Trophoblast cell (in vitro differentiated cells and primary cell): ENCODE results near the gene WDR76.
A peak's percentile ranks its signal among the peaks of the same experiment; 100 is the strongest.

Experiments
- DNase-seq, 2 donors: peaks; one replicate each; pipeline ENCODE4 v3.0.0-alpha.2; 2016
- H2AFZ ChIP-seq: 2 replicates; pipeline ENCODE4 v1.6.1; 2013; ENCODE audit warnings: low read length, moderate library complexity, mild to moderate bottlenecking; ENCODE audit not compliant: insufficient read depth, poor library complexity
- H2AK5ac ChIP-seq: 2 replicates; pipeline ENCODE4 v1.6.1; 2013; ENCODE audit warnings: mild to moderate bottlenecking, low read length
- H2BK120ac ChIP-seq: 2 replicates; pipeline ENCODE4 v1.6.1; 2013; ENCODE audit warnings: low read length, mild to moderate bottlenecking, moderate library complexity; ENCODE audit not compliant: insufficient read depth, poor library complexity
- H2BK12ac ChIP-seq: 2 replicates; pipeline ENCODE4 v1.6.1; 2013; ENCODE audit warnings: mild to moderate bottlenecking, low read length, moderate library complexity
- H2BK5ac ChIP-seq: 2 replicates; pipeline ENCODE4 v1.6.1; 2013; ENCODE audit warnings: low read length, low read depth, moderate library complexity, mild to moderate bottlenecking; ENCODE audit not compliant: poor library complexity
- H3K14ac ChIP-seq: 2 replicates; pipeline ENCODE4 v1.6.1; 2013; ENCODE audit warnings: mild to moderate bottlenecking, low read length
- H3K18ac ChIP-seq: 2 replicates; pipeline ENCODE4 v1.6.1; 2013; ENCODE audit warnings: mild to moderate bottlenecking, low read length
- H3K23ac ChIP-seq: 2 replicates; pipeline ENCODE4 v1.6.1; 2013; ENCODE audit warnings: low read length
- H3K27ac ChIP-seq: 2 replicates; pipeline ENCODE4 v1.5.1; 2013; ENCODE audit warnings: low read depth, mild to moderate bottlenecking, inconsistent platforms, low read length, moderate library complexity
- H3K27me3 ChIP-seq: 2 replicates; pipeline ENCODE4 v1.6.1; 2013; ENCODE audit warnings: inconsistent platforms, mild to moderate bottlenecking, low read length, moderate library complexity; ENCODE audit not compliant: insufficient read depth
- H3K36me3 ChIP-seq, 2 experiments: 1 replicate in 1 of 2; 2 replicates in 1 of 2; pipeline ENCODE4 v1.6.1; 2013; ENCODE audit warnings: low read length in 2 of 2, mild to moderate bottlenecking in 2 of 2, moderate library complexity in 1 of 2; ENCODE audit not compliant: insufficient read depth in 2 of 2, control insufficient read depth in 1 of 2
- H3K4ac ChIP-seq: 2 replicates; pipeline ENCODE4 v1.6.1; 2013; ENCODE audit warnings: low read depth, mild to moderate bottlenecking, low read length, moderate library complexity
- H3K4me1 ChIP-seq, 2 experiments: 1 replicate in 1 of 2; 2 replicates in 1 of 2; pipeline ENCODE4 v1.6.1; 2013; ENCODE audit warnings: low read length in 2 of 2, mild to moderate bottlenecking in 2 of 2, moderate library complexity in 1 of 2; ENCODE audit not compliant: insufficient read depth in 2 of 2, control insufficient read depth in 1 of 2
- H3K4me2 ChIP-seq: 2 replicates; pipeline ENCODE4 v1.6.1; 2013; ENCODE audit warnings: inconsistent platforms, mild to moderate bottlenecking, low read length, moderate library complexity
- H3K4me3 ChIP-seq: 2 replicates; pipeline ENCODE4 v1.5.1; 2013; ENCODE audit warnings: mild to moderate bottlenecking, low read depth, low read length, inconsistent platforms
- H3K79me1 ChIP-seq: one replicate; pipeline ENCODE4 v1.6.1; 2013; ENCODE audit warnings: low read length
- H3K79me2 ChIP-seq: 2 replicates; pipeline ENCODE4 v1.6.1; 2013; ENCODE audit warnings: low read length, mild to moderate bottlenecking; ENCODE audit not compliant: control insufficient read depth, insufficient read depth, poor library complexity
- H3K9ac ChIP-seq: 2 replicates; pipeline ENCODE4 v1.6.1; 2013; ENCODE audit warnings: mild to moderate bottlenecking, low read length
- H3K9me3 ChIP-seq: 2 replicates; pipeline ENCODE4 v1.6.1; 2013; ENCODE audit warnings: low read depth, mild to moderate bottlenecking, control low read depth, inconsistent platforms, low read length; ENCODE audit not compliant: insufficient read depth
- H4K12ac ChIP-seq: 2 replicates; pipeline ENCODE4 v1.6.1; 2013; ENCODE audit warnings: low read depth, mild to moderate bottlenecking, low read length, moderate library complexity
- H4K8ac ChIP-seq: 2 replicates; pipeline ENCODE4 v1.6.1; 2013; ENCODE audit warnings: low read depth, mild to moderate bottlenecking, low read length, moderate library complexity
- H4K91ac ChIP-seq: one replicate; pipeline ENCODE4 v1.6.1; 2013; ENCODE audit warnings: low read depth, mild to moderate bottlenecking, low read length, moderate library complexity
- WGBS: extraction: QIAGEN DNeasy Blood & Tissue Kit; methylation state at CpG from one replicate; pipeline ENCODE4 v1.1.7; 2013; ENCODE audit warnings: missing lambda C conversion rate; ENCODE audit not compliant: insufficient read length, insufficient coverage; ENCODE audit errors: extremely low coverage; 5-methylcytosine and 5-hydroxymethylcytosine counted together

Gene WDR76

DNA sequence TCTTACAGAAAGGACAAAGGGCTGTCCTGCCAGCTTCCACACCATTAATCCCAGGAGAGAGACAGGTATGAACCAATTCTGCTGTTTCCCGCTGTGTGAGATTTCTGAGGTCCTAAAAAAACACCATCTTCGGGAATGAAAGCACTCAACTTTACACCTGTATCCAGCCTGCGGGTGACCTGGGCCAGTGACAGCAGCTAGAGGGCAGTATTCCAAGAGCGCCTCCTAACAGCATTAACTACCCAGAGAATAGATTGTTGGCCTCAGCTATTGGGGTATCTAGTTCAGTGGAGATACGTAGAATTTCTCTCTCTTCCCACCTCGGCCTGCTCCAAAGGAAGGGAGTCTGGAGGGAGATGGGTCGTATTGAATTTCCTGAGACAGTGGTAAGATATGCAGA is 55.1 kb downstream of the WDR76 start:
- H3K9ac ChIP-seq = no peak overlapping the region
- H3K4me2 ChIP-seq = no peak overlapping the region
- H3K4me3 ChIP-seq = no peak overlapping the region
- H2BK120ac ChIP-seq = no peak overlapping the region
- H3K23ac ChIP-seq = no peak overlapping the region
- WGBS = no CpG with 5 or more reads among the region's 7 CpGs
- H2AK5ac ChIP-seq = no peak overlapping the region
- DNase-seq = peak in 1 of 2 donors; percentile 21
- H3K27me3 ChIP-seq = no peaks in the 10 kb centered on the region
- no peak overlapping the region for H3K14ac ChIP-seq
- H3K79me1 ChIP-seq = no peaks in the 10 kb centered on the region
- no peak overlapping the region for H2BK5ac ChIP-seq
- H2AFZ ChIP-seq = no peak overlapping the region
- no peak overlapping the region for H4K12ac ChIP-seq
- H3K27ac ChIP-seq = no peak overlapping the region
- H3K18ac ChIP-seq = no peak overlapping the region
- H3K4me1 ChIP-seq = no peaks in the 10 kb centered on the region
- no peak overlapping the region for H3K4ac ChIP-seq
- no peak overlapping the region for H2BK12ac ChIP-seq
- no peaks in the 10 kb centered on the region for H3K9me3 ChIP-seq
- peaks cover 2 to 5% of the 10 kb centered on the region in 2 experiments for H3K36me3 ChIP-seq
- H4K8ac ChIP-seq = no peak overlapping the region
- no peaks in the 10 kb centered on the region for H3K79me2 ChIP-seq
- H4K91ac ChIP-seq = no peak overlapping the region

DNA sequence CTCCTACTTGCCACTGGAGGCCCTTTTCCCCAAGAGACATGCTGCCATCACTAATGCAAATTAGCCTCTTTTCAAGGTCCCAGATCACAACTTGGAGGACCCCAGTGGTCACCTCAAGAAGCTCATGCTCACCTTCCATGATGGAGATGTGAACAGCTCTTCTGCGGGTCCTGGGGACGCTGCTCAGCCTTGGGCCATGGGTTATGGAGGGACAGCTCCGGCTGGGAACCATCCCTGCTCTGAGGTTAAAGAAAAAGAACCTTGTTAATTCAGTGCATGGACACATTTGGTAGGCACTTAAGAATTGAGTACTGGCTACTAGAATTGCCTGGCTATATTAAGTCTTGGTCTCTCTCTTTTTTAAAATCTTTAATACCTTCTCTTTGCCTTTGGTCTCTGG is 56.8 kb downstream of the WDR76 start:
- Histone ChIP-seq H2AFZ (no peak overlapping the region), H3K9ac (no peak overlapping the region), H4K8ac (no peak overlapping the region), H3K36me3 (peaks cover under 1 to 2% of the 10 kb centered on the region in 2 experiments), H3K4ac (no peak overlapping the region), H3K4me1 (no peaks in the 10 kb centered on the region), H3K23ac (no peak overlapping the region), H3K79me2 (no peaks in the 10 kb centered on the region), H3K27me3 (no peaks in the 10 kb centered on the region), H2AK5ac (no peak overlapping the region), H3K4me3 (no peak overlapping the region), H4K12ac (no peak overlapping the region), H3K4me2 (no peak overlapping the region), H2BK120ac (no peak overlapping the region), H2BK12ac (no peak overlapping the region), H3K79me1 (no peaks in the 10 kb centered on the region), H3K9me3 (no peaks in the 10 kb centered on the region), H3K27ac (no peak overlapping the region), H3K14ac (no peak overlapping the region), H3K18ac (no peak overlapping the region), H2BK5ac (no peak overlapping the region), H4K91ac (no peak overlapping the region)
- no peak for DNase-seq
- no CpG with 5 or more reads among the region's 3 CpGs for WGBS

DNA sequence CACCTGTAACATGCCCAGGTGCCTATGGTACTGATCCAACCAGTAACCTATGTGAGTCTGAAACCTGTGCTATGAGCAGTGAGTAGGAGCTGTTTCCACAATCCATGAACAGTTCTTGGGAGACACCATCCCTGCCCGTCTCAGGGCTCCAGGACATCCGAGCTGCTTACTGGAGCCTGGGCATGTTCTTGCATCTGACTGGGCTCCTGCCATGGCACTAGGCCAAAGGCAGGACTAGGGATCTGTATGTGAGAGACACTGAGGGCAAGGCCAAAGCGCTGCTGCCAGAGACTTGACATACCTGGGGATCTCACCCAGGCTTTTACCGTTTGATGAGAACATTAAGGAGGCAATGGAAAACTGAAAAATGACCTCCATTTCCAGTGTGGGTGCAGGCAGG is 59.8 kb downstream of the WDR76 start:
- no peak overlapping the region for H4K12ac ChIP-seq
- no peak overlapping the region for H3K23ac ChIP-seq
- no peaks in the 10 kb centered on the region for H3K36me3 ChIP-seq
- no peaks in the 10 kb centered on the region for H3K79me1 ChIP-seq
- H3K14ac ChIP-seq = no peak overlapping the region
- H3K27me3 ChIP-seq = no peaks in the 10 kb centered on the region
- no peak overlapping the region for H2AK5ac ChIP-seq
- H3K27ac ChIP-seq = no peak overlapping the region
- no peak overlapping the region for H2BK12ac ChIP-seq
- no peak overlapping the region for H2BK5ac ChIP-seq
- no peak overlapping the region for H3K4me2 ChIP-seq
- no peak overlapping the region for H4K91ac ChIP-seq
- no peak overlapping the region for H3K4ac ChIP-seq
- H2AFZ ChIP-seq = no peak overlapping the region
- H3K9ac ChIP-seq = no peak overlapping the region
- no peaks in the 10 kb centered on the region for H3K9me3 ChIP-seq
- H3K79me2 ChIP-seq = no peaks in the 10 kb centered on the region
- H3K4me3 ChIP-seq = no peak overlapping the region
- no CpG with 5 or more reads among the region's 4 CpGs for WGBS
- no peak overlapping the region for H2BK120ac ChIP-seq
- no peak overlapping the region for H4K8ac ChIP-seq
- no peak for DNase-seq
- H3K4me1 ChIP-seq = no peaks in the 10 kb centered on the region
- no peak overlapping the region for H3K18ac ChIP-seq

DNA sequence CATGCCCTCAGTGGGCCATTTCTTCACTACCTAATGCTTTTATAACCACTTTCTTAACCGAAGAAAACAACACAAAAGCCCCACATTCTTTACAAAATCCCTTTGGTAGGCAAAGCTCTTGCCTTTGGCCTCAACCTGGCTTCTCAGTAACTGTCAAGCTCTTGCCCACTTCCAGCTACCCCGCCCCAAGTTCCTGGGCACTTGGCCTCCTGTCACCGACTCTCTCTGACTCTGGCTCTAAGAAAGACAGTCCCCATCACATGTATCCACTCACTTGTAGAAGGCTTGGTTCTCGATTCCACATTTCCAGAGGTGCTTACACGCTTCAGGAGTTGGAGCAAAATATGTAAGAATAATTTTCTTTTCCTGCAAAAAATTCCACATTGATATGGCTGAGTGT is 61.1 kb downstream of the WDR76 start:
- Histone ChIP-seq H3K4me1 (no peaks in the 10 kb centered on the region), H3K4me3 (no peak overlapping the region), H4K12ac (no peak overlapping the region), H2BK5ac (no peak overlapping the region), H3K18ac (no peak overlapping the region), H3K27ac (no peak overlapping the region), H2BK12ac (no peak overlapping the region), H3K27me3 (no peaks in the 10 kb centered on the region), H3K79me2 (no peaks in the 10 kb centered on the region), H3K23ac (no peak overlapping the region), H2BK120ac (no peak overlapping the region), H3K9me3 (no peaks in the 10 kb centered on the region), H3K9ac (no peak overlapping the region), H2AFZ (no peak overlapping the region), H3K79me1 (no peaks in the 10 kb centered on the region), H4K8ac (no peak overlapping the region), H2AK5ac (no peak overlapping the region), H4K91ac (no peak overlapping the region), H3K4ac (no peak overlapping the region), H3K4me2 (no peak overlapping the region), H3K36me3 (no peaks in the 10 kb centered on the region), H3K14ac (no peak overlapping the region)
- DNase-seq = no peak
- no CpG with 5 or more reads among the region's 5 CpGs for WGBS
